Body of pancreas (tissue), 4 donors: Measurements from ENCODE around the gene LDLRAD3.

Source experiments
- POLR2A ChIP-seq, 3 donors: fragments of 450-650 bp; IDR thresholded peaks; one replicate each; pipeline ENCODE4 v1.6.1; 2016; ENCODE audit warnings: antibody characterized with exemption in 3 of 3, mild to moderate bottlenecking in 2 of 3
- TF ChIP-seq, protein P1 (sequence below), 7 experiments: fragments of 450-650 bp in 4 of 7; fragments of 200-600 bp in 3 of 7; sonication (generic) in 3 of 7; IDR thresholded peaks; one replicate each; pipeline ENCODE4 v1.5.1; 2016 to 2019; ENCODE audit warnings: antibody characterized with exemption in 7 of 7

DNA sequence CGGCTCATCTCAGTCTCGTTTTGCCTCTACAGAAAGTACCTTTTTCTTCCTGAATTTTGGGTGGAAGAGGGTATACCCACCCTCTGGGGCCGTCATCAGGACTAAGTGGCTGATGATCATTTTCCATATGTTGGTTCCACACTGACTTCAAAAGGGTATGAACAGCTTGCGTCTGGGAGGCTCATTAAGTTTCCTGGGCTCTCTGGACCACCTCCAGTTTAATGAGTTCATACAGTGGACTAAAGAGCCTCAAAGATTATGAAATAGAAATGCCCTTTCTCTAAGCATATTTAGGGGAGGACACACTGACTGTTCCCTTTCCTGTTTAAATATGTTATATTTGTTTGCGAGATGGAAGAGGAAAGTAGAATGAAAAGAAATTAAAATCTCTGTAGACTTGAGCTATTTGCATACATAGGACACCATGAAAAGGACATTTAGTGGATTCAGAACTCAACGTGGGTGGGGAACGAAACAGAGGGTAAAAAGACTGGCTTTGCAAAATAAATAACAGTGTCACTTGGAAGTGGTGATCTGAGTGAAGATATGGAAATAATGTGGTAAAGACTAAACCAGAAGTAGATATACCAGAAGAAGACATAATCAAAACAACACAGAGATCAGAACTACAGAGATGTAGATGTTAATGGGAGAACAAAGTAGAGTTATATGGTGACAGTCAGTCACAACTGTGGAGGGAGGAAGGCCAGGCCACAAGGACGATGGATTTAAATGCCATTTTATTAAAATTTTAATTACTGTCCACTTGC lies 18.7 kb downstream of the LDLRAD3 start:
- TF ChIP-seq, protein P1, sequence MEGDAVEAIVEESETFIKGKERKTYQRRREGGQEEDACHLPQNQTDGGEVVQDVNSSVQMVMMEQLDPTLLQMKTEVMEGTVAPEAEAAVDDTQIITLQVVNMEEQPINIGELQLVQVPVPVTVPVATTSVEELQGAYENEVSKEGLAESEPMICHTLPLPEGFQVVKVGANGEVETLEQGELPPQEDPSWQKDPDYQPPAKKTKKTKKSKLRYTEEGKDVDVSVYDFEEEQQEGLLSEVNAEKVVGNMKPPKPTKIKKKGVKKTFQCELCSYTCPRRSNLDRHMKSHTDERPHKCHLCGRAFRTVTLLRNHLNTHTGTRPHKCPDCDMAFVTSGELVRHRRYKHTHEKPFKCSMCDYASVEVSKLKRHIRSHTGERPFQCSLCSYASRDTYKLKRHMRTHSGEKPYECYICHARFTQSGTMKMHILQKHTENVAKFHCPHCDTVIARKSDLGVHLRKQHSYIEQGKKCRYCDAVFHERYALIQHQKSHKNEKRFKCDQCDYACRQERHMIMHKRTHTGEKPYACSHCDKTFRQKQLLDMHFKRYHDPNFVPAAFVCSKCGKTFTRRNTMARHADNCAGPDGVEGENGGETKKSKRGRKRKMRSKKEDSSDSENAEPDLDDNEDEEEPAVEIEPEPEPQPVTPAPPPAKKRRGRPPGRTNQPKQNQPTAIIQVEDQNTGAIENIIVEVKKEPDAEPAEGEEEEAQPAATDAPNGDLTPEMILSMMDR (IDR thresholded peaks at IDR 0.05) = no peak
- no peak for TF ChIP-seq POLR2A (IDR thresholded peaks at IDR 0.05)
